Posterior vena cava (tissue), 2 donors: ENCODE results near the gene CCDC187. TPM values are rescaled to one million over a fixed set of nuclear protein-coding genes. Genes with fewer than 3 reads are reported as not detected.

Experiments used
- DNase-seq: peaks from one replicate; pipeline ENCODE4 v3.0.0-alpha.2; 2020; ENCODE audit warnings: low spot score
- intact Hi-C, 2 donors: fragments of 100-400 bp; cut with DNase I; formaldehyde crosslinking; loops; one replicate each; pipeline versions ENCODE4 v1.14.1 to v1.14.2; 2022 to 2023
- total RNA-seq, 2 donors: library from RNA; stranded (reverse); fragmentation: NEBNext Ultra II Directional; extraction: Animal tissue kit (Norgen Biotek cat#: 25700); gene quantifications; one replicate each; pipeline ENCODE4 v1.2.1, GENCODE V29; 2021
- donor health status: DM: yes; HTN: yes; CAD: no.
- donor health status: DM: yes; HTN: yes; CAD: no.

Gene CCDC187
- total RNA-seq, 2 donors from 2014 or later, result not detected

GRCh38 chr9:136226680-136227407 is 77.0 kb downstream of the CCDC187 start:
- no peak for DNase-seq
- intact Hi-C loops, result no loop called here

GRCh38 chr9:136225748-136226679 is 77.9 kb downstream of the CCDC187 start:
- DNase-seq, result no peak
- intact Hi-C loops, result no loop called here

- intact Hi-C loops, result no loop called here
- DNase-seq, result no peak
Observed at GRCh38 chr9:136225366-136225747, 78.5 kb downstream of the CCDC187 start.

- DNase-seq, result no peak
- intact Hi-C loops, result no loop called here
Observed at GRCh38 chr9:136223871-136224640, 79.8 kb downstream of the CCDC187 start.

GRCh38 chr9:136222906-136223285 is 81.0 kb downstream of the CCDC187 start:
- no peak for DNase-seq
- intact Hi-C loops, result no loop called here

GRCh38 chr9:136222166-136222905 is 81.6 kb downstream of the CCDC187 start:
- intact Hi-C loops, result no loop called here
- DNase-seq, result no peak

- DNase-seq, result no peak
- intact Hi-C loops, result no loop called here
Observed at GRCh38 chr9:136220017-136220729, 83.7 kb downstream of the CCDC187 start.

GRCh38 chr9:136219276-136219675 is 84.6 kb downstream of the CCDC187 start:
- DNase-seq, result no peak

GRCh38 chr9:136218673-136219072 is 85.2 kb downstream of the CCDC187 start:
- intact Hi-C loops, result no loop called here
- no peak for DNase-seq

More at GRCh38 chr9:136219276-136219675, 84.6 kb downstream of the CCDC187 start:
- intact Hi-C loops, result no loop called here

GRCh38 chr9:136218271-136218670 is 85.6 kb downstream of the CCDC187 start:
- intact Hi-C loops, result no loop called here
- DNase-seq, result no peak

GRCh38 chr9:136216541-136217244 is 87.2 kb downstream of the CCDC187 start:
- no peak for DNase-seq
- intact Hi-C loops, result no loop called here

GRCh38 chr9:136213733-136214132 is 90.2 kb downstream of the CCDC187 start:
- no peak for DNase-seq
- intact Hi-C loops, result no loop called here

- intact Hi-C loops, result no loop called here
- no peak for DNase-seq
Observed at GRCh38 chr9:136212345-136212950, 91.4 kb downstream of the CCDC187 start.

- DNase-seq, result no peak
- intact Hi-C loops, result no loop called here
Observed at GRCh38 chr9:136211441-136212344, 92.2 kb downstream of the CCDC187 start.

GRCh38 chr9:136211006-136211405 is 92.9 kb downstream of the CCDC187 start:
- intact Hi-C loops, result no loop called here

GRCh38 chr9:136210276-136210675 is 93.6 kb downstream of the CCDC187 start:
- intact Hi-C loops, result no loop called here
- DNase-seq, result no peak

More at GRCh38 chr9:136211006-136211405, 92.9 kb downstream of the CCDC187 start:
- DNase-seq, result no peak
